ENCODE measurements around the gene PRKAR1B. TPM values are rescaled to one million over a fixed set of nuclear protein-coding genes. Genes with fewer than 3 reads are reported as not detected.

The PRKAR1B gene
- total RNA-seq, 1 experiment from 2014 or later = 14.1 TPM

- H3K9me2 ChIP-seq (ENCODE audit: insufficient read depth) = no peaks in the 10 kb centered on the region
- TF ChIP-seq SIN3A (IDR thresholded peaks at IDR 0.05; ENCODE audit: low read depth) = no peak
- no peak for TF ChIP-seq EZH2phosphoT487 (IDR thresholded peaks at IDR 0.05; ENCODE audit: borderline replicate concordance)
- no peak for TF ChIP-seq ELF1 (IDR thresholded peaks at IDR 0.05; ENCODE audit: borderline replicate concordance, low read depth)
- no peak for TF ChIP-seq ZFX (IDR thresholded peaks at IDR 0.05)
- TF ChIP-seq SP1 (IDR thresholded peaks at IDR 0.05; ENCODE audit: low read depth) = no peak
- TF ChIP-seq CEBPB (IDR thresholded peaks at IDR 0.05; ENCODE audit: low read depth) = no peak
- TF ChIP-seq FOSL1 (IDR thresholded peaks at IDR 0.05; ENCODE audit: low read depth) = no peak
- no peak for TF ChIP-seq EZH2 (IDR thresholded peaks at IDR 0.05)
- no peak for TF ChIP-seq ATF3 (IDR thresholded peaks at IDR 0.05)
- TF ChIP-seq TCF7L2 (IDR thresholded peaks at IDR 0.05; ENCODE audit: borderline replicate concordance, extremely low read depth, insufficient read depth, insufficient read length) = no peak
- no peak for TF ChIP-seq ZNF274 (IDR thresholded peaks at IDR 0.05; ENCODE audit: low read depth, low read length)
- TF ChIP-seq CTCF (IDR thresholded peaks at IDR 0.05 in 2 of 3, conservative IDR thresholded peaks at IDR 0.05 in 1 of 3; ENCODE audit: borderline replicate concordance in 1 of 3, insufficient read depth in 1 of 3, low read depth in 2 of 3, low read length in 2 of 3) = no peak
- TF ChIP-seq RAD21 (IDR thresholded peaks at IDR 0.05; ENCODE audit: low read depth) = no peak
Measured at GRCh38 chr7:544338-545221, 182.5 kb downstream of the PRKAR1B start.

More at GRCh38 chr7:544338-545221, 182.5 kb downstream of the PRKAR1B start:
- POLR2A ChIA-PET = no interaction called here
- intact Hi-C loops (cut with micrococcal nuclease) = no loop called here
- ATAC-seq (no peak), DNase-seq (ENCODE audit: low read depth, low spot score) (no peak)
- H3K79me2 ChIP-seq (ENCODE audit: insufficient read depth, low read length) = no peaks in the 10 kb centered on the region
- H4K20me1 ChIP-seq (ENCODE audit: insufficient read depth) = no peaks in the 10 kb centered on the region
- H3K36me3 ChIP-seq (ENCODE audit: control insufficient read depth in 1 of 2, insufficient read depth in 2 of 2, low read length in 2 of 2) = no peaks in the 10 kb centered on the region
- peaks cover 19 to 39% of the 10 kb centered on the region in 2 experiments for H3K4me1 ChIP-seq (ENCODE audit: control insufficient read depth in 1 of 2, insufficient read depth in 2 of 2, low read length in 2 of 2)
- H3K9me3 ChIP-seq (ENCODE audit: control insufficient read depth in 1 of 2, insufficient read depth in 1 of 2, low read depth in 1 of 2, low read length in 2 of 2) = no peaks in the 10 kb centered on the region
- H2AFZ ChIP-seq (ENCODE audit: low read depth, low read length, poor library complexity, severe bottlenecking) = no peak overlapping the region
- H3K27me3 ChIP-seq (ENCODE audit: insufficient read depth, low read length) = no peaks in the 10 kb centered on the region
- H3K27ac ChIP-seq (ENCODE audit: low read depth, low read length) = no peak overlapping the region
- BruUV-seq (replicated peaks) = no TSS peak
- H3K4me3 ChIP-seq (replicated peaks in 1 of 2; ENCODE audit: low read depth in 1 of 2, low read length in 2 of 2) = no peak overlapping the region
- no peak overlapping the region for H3K9ac ChIP-seq (ENCODE audit: low read length)
- no peak overlapping the region for H3K4me2 ChIP-seq (ENCODE audit: low read length)
- RAD21 ChIA-PET (ENCODE audit: low non-redundant PET in 1 of 2, low total read pairs in 2 of 2, uncharacterized antibody in 2 of 2, unreplicated experiment in 2 of 2) = no interaction called here
- CTCF ChIA-PET = no interaction called here

Data from HCT116 (cell line).